H1 (cell line): Measurements from ENCODE around the gene EEF1AKMT3. TPM values are rescaled to one million over a fixed set of nuclear protein-coding genes. Genes with fewer than 3 reads are reported as not detected.

Experiments
- BACH1 ChIP-seq: IDR thresholded peaks from 2 replicates; pipeline ENCODE4 v1.6.1; 2012; ENCODE audit warnings: low read length, improper control_type of control experiment
- BRCA1 ChIP-seq: IDR thresholded peaks from 2 replicates; pipeline ENCODE4 v1.6.1; 2012; ENCODE audit warnings: low read depth, low read length, improper control_type of control experiment
- CBX5 ChIP-seq: fragments of 300-800, 300-1000 bp; sonication (generic); IDR thresholded peaks from 2 replicates; pipeline ENCODE4 v1.7.1; 2016; ENCODE audit warnings: antibody characterized with exemption, low read length, low read depth
- CHD1 ChIP-seq: IDR thresholded peaks from 2 replicates; pipeline ENCODE4 v1.6.1; 2012; ENCODE audit warnings: low read depth, low read length, improper control_type of control experiment
- CREB1 ChIP-seq: IDR thresholded peaks from 2 replicates; pipeline ENCODE4 v1.6.1; 2012; ENCODE audit warnings: inconsistent platforms
- CTBP2 ChIP-seq: IDR thresholded peaks from 2 replicates; pipeline ENCODE4 v1.7.0; 2011; ENCODE audit warnings: borderline replicate concordance, mild to moderate bottlenecking, moderate library complexity, mixed read lengths, low read length; ENCODE audit not compliant: insufficient read depth, insufficient read length
- EGR1 ChIP-seq: IDR thresholded peaks from 2 replicates; pipeline ENCODE4 v1.6.1; 2011; ENCODE audit warnings: low read depth, low read length, borderline replicate concordance
- GTF2F1 ChIP-seq: IDR thresholded peaks from 2 replicates; pipeline ENCODE4 v1.6.1; 2012; ENCODE audit warnings: low read depth, low read length, improper control_type of control experiment, borderline replicate concordance
- KDM4A ChIP-seq: IDR thresholded peaks from one replicate; pipeline ENCODE4 v1.7.1; 2012; ENCODE audit warnings: low read depth, mild to moderate bottlenecking, moderate library complexity, low read length, inconsistent platforms; ENCODE audit not compliant: severe bottlenecking
- MAFK ChIP-seq: IDR thresholded peaks from 2 replicates; pipeline ENCODE4 v1.6.1; 2012; ENCODE audit warnings: low read depth, mild to moderate bottlenecking, improper control_type of control experiment, low read length
- NANOG ChIP-seq: IDR thresholded peaks from 2 replicates; pipeline ENCODE4 v1.6.1; 2011; ENCODE audit warnings: low read length, low read depth, mild to moderate bottlenecking, inconsistent platforms; ENCODE audit not compliant: insufficient read depth, poor library complexity, severe bottlenecking
- NRF1 ChIP-seq: IDR thresholded peaks from 2 replicates; pipeline ENCODE4 v1.6.1; 2011; ENCODE audit warnings: mild to moderate bottlenecking, low read depth, low read length, improper control_type of control experiment
- PHF8 ChIP-seq: fragments of 200-600 bp; sonication (generic); conservative IDR thresholded peaks from 2 replicates; pipeline ENCODE4 v1.7.1; 2012; ENCODE audit warnings: low read depth, mild to moderate bottlenecking, inconsistent platforms, low read length, moderate library complexity
- POLR2A ChIP-seq, 2 experiments: IDR thresholded peaks; 1 replicate in 1 of 2; 2 replicates in 1 of 2; pipeline ENCODE4 v1.6.1; 2011; ENCODE audit warnings: low read depth in 2 of 2, low read length in 2 of 2, mild to moderate bottlenecking in 2 of 2; ENCODE audit errors: control extremely low read depth in 1 of 2
- POLR2AphosphoS5 ChIP-seq: IDR thresholded peaks from 2 replicates; pipeline ENCODE4 v1.6.1; 2011; ENCODE audit warnings: low read depth, low read length
- POU5F1 ChIP-seq: IDR thresholded peaks from 2 replicates; pipeline ENCODE4 v1.6.1; 2011; ENCODE audit warnings: low read depth, mild to moderate bottlenecking, low read length, moderate library complexity
- RAD21 ChIP-seq, 2 experiments: IDR thresholded peaks in 1 of 2; conservative IDR thresholded peaks in 1 of 2; 2 replicates each; pipeline ENCODE4 v1.6.1; 2011; ENCODE audit warnings: low read depth in 2 of 2, low read length in 2 of 2, improper control_type of control experiment in 1 of 2, inconsistent platforms in 1 of 2, mild to moderate bottlenecking in 1 of 2, moderate library complexity in 1 of 2
- RNF2 ChIP-seq: fragments of 200-900, 300-1000 bp; sonication (generic); IDR thresholded peaks from 2 replicates; pipeline ENCODE4 v1.7.1; 2016; ENCODE audit warnings: borderline replicate concordance, low read depth, mild to moderate bottlenecking, antibody characterized with exemption, low read length; ENCODE audit not compliant: poor library complexity, severe bottlenecking; ENCODE audit errors: missing control alignments
- RXRA ChIP-seq: IDR thresholded peaks from 2 replicates; pipeline ENCODE4 v1.6.1; 2011; ENCODE audit warnings: low read depth, mild to moderate bottlenecking, low read length, moderate library complexity; ENCODE audit not compliant: insufficient read depth
- SAP30 ChIP-seq: fragments of 300-600 bp; sonication (generic); IDR thresholded peaks from 2 replicates; pipeline ENCODE4 v1.7.1; 2012; ENCODE audit warnings: low read length, moderate library complexity, mild to moderate bottlenecking, inconsistent platforms; ENCODE audit not compliant: insufficient read depth, insufficient replicate concordance
- SIN3A ChIP-seq, 2 experiments: IDR thresholded peaks in 1 of 2; conservative IDR thresholded peaks in 1 of 2; 2 replicates each; pipeline ENCODE4 v1.6.1; 2011 to 2012; ENCODE audit warnings: low read length in 2 of 2, improper control_type of control experiment in 1 of 2, low read depth in 1 of 2, mild to moderate bottlenecking in 1 of 2
- SIX5 ChIP-seq: IDR thresholded peaks from 2 replicates; pipeline ENCODE4 v1.6.1; 2011; ENCODE audit warnings: mild to moderate bottlenecking, low read depth, low read length
- SP1 ChIP-seq: IDR thresholded peaks from 2 replicates; pipeline ENCODE4 v1.6.1; 2011; ENCODE audit warnings: low read depth, low read length
- SRF ChIP-seq: IDR thresholded peaks from 2 replicates; pipeline ENCODE4 v1.6.1; 2011; ENCODE audit warnings: mild to moderate bottlenecking, low read depth, low read length, moderate library complexity
- TAF1 ChIP-seq: IDR thresholded peaks from 2 replicates; pipeline ENCODE4 v1.6.1; 2011; ENCODE audit warnings: mild to moderate bottlenecking, low read depth, low read length
- YY1 ChIP-seq: IDR thresholded peaks from 2 replicates; pipeline ENCODE4 v1.6.1; 2011; ENCODE audit warnings: low read depth, mild to moderate bottlenecking, low read length
- polyA plus RNA-seq, 7 experiments: library from polyadenylated mRNA; depleted of rRNA in 3 of 7; stranded (reverse) in 5 of 7; unstranded in 2 of 7; fragments of >200 nt in 5 of 7; fragments of 200-250 nt in 2 of 7; gene quantifications; 1 replicate in 5 of 7; 2 replicates in 1 of 7; 4 replicates in 1 of 7; pipeline versions ENCODE4 v1.2.1 to v1.2.3, GENCODE V29; 2011 to 2013; ENCODE audit warnings: missing spikeins in 2 of 7, mixed read lengths in 2 of 7
- total RNA-seq: library from RNA; stranded (reverse); fragmentation: NEBNext Ultra II Directional; extraction: Animal tissue kit (Norgen Biotek cat#: 25700); gene quantifications from 2 replicates; pipeline ENCODE4 v1.2.1, GENCODE V29; 2021

The EEF1AKMT3 gene
- total and polyA plus RNA-seq, 2 of the 8 experiments (the other 6 are each of a cell fraction or from before 2014, with no cell fraction given), result 3.1 to 4.4 TPM

- TF ChIP-seq RAD21 (IDR thresholded peaks at IDR 0.05 in 1 of 2, conservative IDR thresholded peaks at IDR 0.05 in 1 of 2; ENCODE audit: low read depth in 2 of 2, low read length in 2 of 2), result no peak
- TF ChIP-seq YY1, result peak; percentile 92
- TF ChIP-seq RXRA, result no peak
- no peak for TF ChIP-seq MAFK
- TF ChIP-seq POU5F1, result no peak
- TF ChIP-seq NRF1, result no peak
- TF ChIP-seq CBX5, result no peak
- TF ChIP-seq GTF2F1, result no peak; the same call in 1 of the 2 replicates
- no peak for TF ChIP-seq BRCA1
- TF ChIP-seq POLR2A (IDR thresholded peaks at IDR 0.05; ENCODE audit: control extremely low read depth in 1 of 2, low read depth in 2 of 2, low read length in 2 of 2), result peak in 1 of 2 experiments; percentile 98; a peak in 2 of 3 replicates
- peak; percentile 93 for TF ChIP-seq SAP30
- peak; percentile 100 for TF ChIP-seq PHF8
- TF ChIP-seq SRF, result peak; percentile 65
- TF ChIP-seq POLR2AphosphoS5, result peak; percentile 97
- TF ChIP-seq EGR1, result no peak; the same call in 1 of the 2 replicates
- TF ChIP-seq SP1, result peak; percentile 94
- TF ChIP-seq RNF2, result no peak
- TF ChIP-seq CHD1, result no peak
- TF ChIP-seq SIN3A (conservative IDR thresholded peaks at IDR 0.05 in 1 of 2, IDR thresholded peaks at IDR 0.05 in 1 of 2; ENCODE audit: low read depth in 1 of 2, low read length in 2 of 2), result peak; percentile 93 to 98; a peak in 3 of 4 replicates
- TF ChIP-seq SIX5, result no peak
- TF ChIP-seq BACH1, result no peak
- peak; percentile 18 for TF ChIP-seq KDM4A
- peak; percentile 98 for TF ChIP-seq CREB1
- TF ChIP-seq NANOG, result peak; percentile 28
- peak; percentile 99 for TF ChIP-seq TAF1
- peak; percentile 69 for TF ChIP-seq CTBP2
These were observed 463 bp upstream of the EEF1AKMT3 start, which contains the start of gene METTL1 (continued) for GRCh38 chr12:57771873-57772428.
